ENCODE results near the gene MRGPRF. TPM values are rescaled to one million over a fixed set of nuclear protein-coding genes. Genes with fewer than 3 reads are reported as not detected.

MRGPRF gene
- total RNA-seq, 2 donors from 2014 or later: 3.0 to 17.9 TPM

- peak overlapping the region; percentile 82 for H3K27ac ChIP-seq
Measured at GRCh38 chr11:69014084-69014851, 1.2 kb upstream of the MRGPRF start.

GRCh38 chr11:69012092-69013008 is 696 bp downstream of the MRGPRF start:
- Histone ChIP-seq H3K27me3 (peaks cover 19% of the 10 kb centered on the region), H3K36me3 (no peaks in the 10 kb centered on the region), H3K9ac (ENCODE audit: low read depth in 2 of 2, low read length in 2 of 2) (peak overlapping the region; percentile 78 to 81), H3K27ac (peak overlapping the region; percentile 82), H3K4me3 (peak overlapping the region; percentile 31), H3K4me1 (peaks cover 10% of the 10 kb centered on the region), H3K9me3 (no peaks in the 10 kb centered on the region)
- TF ChIP-seq CTCF (IDR thresholded peaks at IDR 0.05): no peak
- intact Hi-C loops (cut with DNase I): no loop called here
- DNase-seq: no peak

More at GRCh38 chr11:69014084-69014851, 1.2 kb upstream of the MRGPRF start:
- peak; percentile 49 for DNase-seq
- Histone ChIP-seq H3K9me3 (no peaks in the 10 kb centered on the region), H3K9ac (ENCODE audit: low read depth in 2 of 2, low read length in 2 of 2) (peak overlapping the region; percentile 43 to 58), H3K36me3 (no peaks in the 10 kb centered on the region), H3K4me1 (peaks cover 7% of the 10 kb centered on the region), H3K27me3 (peaks cover 19% of the 10 kb centered on the region), H3K4me3 (no peak overlapping the region)
- intact Hi-C loops (cut with DNase I): no loop called here
- no peak for TF ChIP-seq CTCF (IDR thresholded peaks at IDR 0.05)

GRCh38 chr11:69011624-69012091 is 1.4 kb downstream of the MRGPRF start:
- peak overlapping the region; percentile 31 for H3K4me3 ChIP-seq
- intact Hi-C loops (cut with DNase I): no loop called here
- DNase-seq: no peak
- H3K9ac ChIP-seq (ENCODE audit: low read depth in 2 of 2, low read length in 2 of 2): peak overlapping the region; percentile 78 to 81
- peaks cover 10% of the 10 kb centered on the region for H3K4me1 ChIP-seq
- peaks cover 19% of the 10 kb centered on the region for H3K27me3 ChIP-seq
- no peaks in the 10 kb centered on the region for H3K9me3 ChIP-seq
- H3K36me3 ChIP-seq: no peaks in the 10 kb centered on the region
- peak overlapping the region; percentile 82 for H3K27ac ChIP-seq
- TF ChIP-seq CTCF (IDR thresholded peaks at IDR 0.05): no peak

GRCh38 chr11:69010964-69011623 is 2.0 kb downstream of the MRGPRF start:
- peak; percentile 77 for DNase-seq
- H3K9me3 ChIP-seq: no peaks in the 10 kb centered on the region
- H3K9ac ChIP-seq (ENCODE audit: low read depth in 2 of 2, low read length in 2 of 2): peak overlapping the region; percentile 78 to 81
- no peaks in the 10 kb centered on the region for H3K36me3 ChIP-seq
- peak overlapping the region; percentile 31 for H3K4me3 ChIP-seq
- TF ChIP-seq CTCF (IDR thresholded peaks at IDR 0.05): no peak
- peak overlapping the region; percentile 82 for H3K27ac ChIP-seq
- intact Hi-C loops (cut with DNase I): no loop called here
- peaks cover 10% of the 10 kb centered on the region for H3K4me1 ChIP-seq
- H3K27me3 ChIP-seq: peaks cover 19% of the 10 kb centered on the region

GRCh38 chr11:69010361-69010891 is 2.6 kb downstream of the MRGPRF start:
- peaks cover 19% of the 10 kb centered on the region for H3K27me3 ChIP-seq
- no peaks in the 10 kb centered on the region for H3K36me3 ChIP-seq
- intact Hi-C loops (cut with DNase I): no loop called here
- H3K4me1 ChIP-seq: peaks cover 10% of the 10 kb centered on the region
- peak overlapping the region; percentile 31 for H3K4me3 ChIP-seq
- H3K9ac ChIP-seq (ENCODE audit: low read depth in 2 of 2, low read length in 2 of 2): peak overlapping the region; percentile 60 to 81
- H3K27ac ChIP-seq: peak overlapping the region; percentile 82
- no peak for DNase-seq
- no peaks in the 10 kb centered on the region for H3K9me3 ChIP-seq
- no peak for TF ChIP-seq CTCF (IDR thresholded peaks at IDR 0.05)
